Measurements from ENCODE around the gene MMP28. TPM values are rescaled to one million over a fixed set of nuclear protein-coding genes. Genes with fewer than 3 reads are reported as not detected.

Gene MMP28
- total RNA-seq, 1 donor from 2014 or later, result 10.6 TPM

DNA sequence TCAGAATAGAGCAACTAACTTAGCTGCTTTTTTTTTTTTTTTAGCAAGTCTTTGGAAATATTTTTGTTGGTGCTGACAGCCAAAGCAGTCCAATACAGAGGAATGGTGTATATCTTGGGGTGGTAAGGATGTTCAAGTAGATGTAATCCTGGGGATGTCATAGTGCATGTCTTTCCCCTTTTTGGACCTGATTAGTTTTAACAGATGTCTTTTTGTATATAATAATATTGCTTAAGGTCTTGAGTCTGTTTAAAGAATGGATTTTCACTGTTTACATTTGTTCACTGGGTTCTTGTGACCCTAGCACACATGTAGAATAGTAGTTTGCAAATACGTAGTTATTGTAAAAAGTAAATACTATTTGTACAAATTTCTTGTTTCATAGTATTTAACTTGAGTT, 21.8 kb upstream of the MMP28 start:
- Mint-ChIP-seq H3K4me3 (ENCODE audit: unreplicated experiment) (no peak overlapping the region), H3K36me3 (ENCODE audit: low read depth, unreplicated experiment) (peaks cover 9% of the 10 kb centered on the region), H3K9me3 (ENCODE audit: unreplicated experiment) (no peaks in the 10 kb centered on the region), H3K27me3 (ENCODE audit: unreplicated experiment) (peaks cover 2% of the 10 kb centered on the region), H3K4me1 (ENCODE audit: unreplicated experiment) (peaks cover 6% of the 10 kb centered on the region), H3K27ac (ENCODE audit: unreplicated experiment) (no peak overlapping the region)
- TF ChIP-seq, protein P1, sequence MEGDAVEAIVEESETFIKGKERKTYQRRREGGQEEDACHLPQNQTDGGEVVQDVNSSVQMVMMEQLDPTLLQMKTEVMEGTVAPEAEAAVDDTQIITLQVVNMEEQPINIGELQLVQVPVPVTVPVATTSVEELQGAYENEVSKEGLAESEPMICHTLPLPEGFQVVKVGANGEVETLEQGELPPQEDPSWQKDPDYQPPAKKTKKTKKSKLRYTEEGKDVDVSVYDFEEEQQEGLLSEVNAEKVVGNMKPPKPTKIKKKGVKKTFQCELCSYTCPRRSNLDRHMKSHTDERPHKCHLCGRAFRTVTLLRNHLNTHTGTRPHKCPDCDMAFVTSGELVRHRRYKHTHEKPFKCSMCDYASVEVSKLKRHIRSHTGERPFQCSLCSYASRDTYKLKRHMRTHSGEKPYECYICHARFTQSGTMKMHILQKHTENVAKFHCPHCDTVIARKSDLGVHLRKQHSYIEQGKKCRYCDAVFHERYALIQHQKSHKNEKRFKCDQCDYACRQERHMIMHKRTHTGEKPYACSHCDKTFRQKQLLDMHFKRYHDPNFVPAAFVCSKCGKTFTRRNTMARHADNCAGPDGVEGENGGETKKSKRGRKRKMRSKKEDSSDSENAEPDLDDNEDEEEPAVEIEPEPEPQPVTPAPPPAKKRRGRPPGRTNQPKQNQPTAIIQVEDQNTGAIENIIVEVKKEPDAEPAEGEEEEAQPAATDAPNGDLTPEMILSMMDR (IDR thresholded peaks at IDR 0.05; ENCODE audit: unreplicated experiment), result no peak
- no peak for DNase-seq (ENCODE audit: low spot score)

DNA sequence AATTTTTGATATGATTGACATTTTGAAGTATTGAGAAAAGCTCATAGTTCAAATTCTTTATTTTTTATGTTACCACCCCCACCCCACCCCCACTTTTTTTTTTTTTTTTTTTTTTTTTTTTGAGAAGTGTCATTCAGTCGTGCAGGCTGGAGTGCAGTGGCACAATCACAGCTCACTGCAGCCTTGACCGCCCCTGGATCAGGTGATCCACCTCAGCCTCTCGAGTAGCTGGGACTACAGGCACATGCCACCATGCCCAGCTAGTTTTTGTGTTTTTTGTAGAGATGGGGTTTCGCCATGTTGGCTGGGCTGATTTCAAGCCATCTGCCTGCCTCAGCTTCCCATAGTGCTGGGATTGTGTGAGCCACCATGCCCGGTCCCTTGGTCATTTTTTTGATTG, 21.3 kb upstream of the MMP28 start:
- TF ChIP-seq, protein P1 (IDR thresholded peaks at IDR 0.05; ENCODE audit: unreplicated experiment), result no peak
- Mint-ChIP-seq H3K4me3 (ENCODE audit: unreplicated experiment) (no peak overlapping the region), H3K4me1 (ENCODE audit: unreplicated experiment) (peaks cover 6% of the 10 kb centered on the region), H3K36me3 (ENCODE audit: low read depth, unreplicated experiment) (peaks cover 9% of the 10 kb centered on the region), H3K27me3 (ENCODE audit: unreplicated experiment) (peaks cover 2% of the 10 kb centered on the region), H3K9me3 (ENCODE audit: unreplicated experiment) (no peaks in the 10 kb centered on the region), H3K27ac (ENCODE audit: unreplicated experiment) (no peak overlapping the region)
- no peak for DNase-seq (ENCODE audit: low spot score)

DNA sequence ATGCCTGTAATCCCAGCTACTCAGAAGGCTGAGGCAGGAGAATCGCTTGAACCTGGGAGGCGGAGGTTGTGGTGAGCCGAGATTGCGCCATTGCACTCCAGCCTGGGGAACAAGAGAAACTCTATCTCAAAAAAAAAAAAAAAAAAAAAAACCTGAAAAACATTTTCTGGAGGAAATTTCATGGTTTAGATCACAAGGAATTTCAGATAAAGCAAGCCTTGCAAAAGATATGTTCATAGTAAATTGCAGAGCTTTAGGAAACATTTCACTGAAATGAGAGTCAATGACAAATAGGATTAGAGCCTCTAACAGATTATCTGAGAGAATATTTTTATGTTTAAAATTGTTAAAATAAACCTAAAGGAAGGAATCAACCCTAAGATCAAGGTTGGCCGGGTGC, 17.0 kb upstream of the MMP28 start:
- TF ChIP-seq, protein P1 (IDR thresholded peaks at IDR 0.05; ENCODE audit: unreplicated experiment), result no peak
- peaks cover 2% of the 10 kb centered on the region for H3K27me3 Mint-ChIP-seq (ENCODE audit: unreplicated experiment)
- H3K4me1 Mint-ChIP-seq (ENCODE audit: unreplicated experiment), result peaks cover 31% of the 10 kb centered on the region
- no peaks in the 10 kb centered on the region for H3K9me3 Mint-ChIP-seq (ENCODE audit: unreplicated experiment)
- H3K4me3 Mint-ChIP-seq (ENCODE audit: unreplicated experiment), result no peak overlapping the region
- H3K27ac Mint-ChIP-seq (ENCODE audit: unreplicated experiment), result no peak overlapping the region
- H3K36me3 Mint-ChIP-seq (ENCODE audit: low read depth, unreplicated experiment), result no peaks in the 10 kb centered on the region
- no peak for DNase-seq (ENCODE audit: low spot score)

DNA sequence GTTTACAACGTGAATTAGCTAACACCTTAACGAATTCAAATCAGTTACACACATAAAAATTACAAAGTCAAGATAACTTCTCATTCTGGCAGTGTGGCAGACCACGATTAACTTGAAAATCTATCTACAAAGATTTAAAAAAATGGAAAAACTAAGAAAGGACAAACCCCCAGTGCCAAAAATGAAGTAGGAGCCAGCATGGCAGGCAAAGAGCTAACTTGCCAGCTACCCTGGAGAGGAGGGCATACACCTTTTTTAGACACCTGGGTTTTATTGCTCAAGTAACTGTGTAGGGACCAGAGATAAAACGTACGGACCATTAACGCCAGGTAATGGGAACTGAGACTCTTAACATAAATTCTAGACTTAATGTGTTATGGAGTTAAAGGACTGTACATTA, 16.3 kb upstream of the MMP28 start:
- TF ChIP-seq, protein P1 (IDR thresholded peaks at IDR 0.05; ENCODE audit: unreplicated experiment), result no peak
- Mint-ChIP-seq H3K4me1 (ENCODE audit: unreplicated experiment) (peaks cover 37% of the 10 kb centered on the region), H3K27ac (ENCODE audit: unreplicated experiment) (no peak overlapping the region), H3K27me3 (ENCODE audit: unreplicated experiment) (peaks cover 2% of the 10 kb centered on the region), H3K9me3 (ENCODE audit: unreplicated experiment) (no peaks in the 10 kb centered on the region), H3K4me3 (ENCODE audit: unreplicated experiment) (no peak overlapping the region), H3K36me3 (ENCODE audit: low read depth, unreplicated experiment) (no peaks in the 10 kb centered on the region)
- no peak for DNase-seq (ENCODE audit: low spot score)

DNA sequence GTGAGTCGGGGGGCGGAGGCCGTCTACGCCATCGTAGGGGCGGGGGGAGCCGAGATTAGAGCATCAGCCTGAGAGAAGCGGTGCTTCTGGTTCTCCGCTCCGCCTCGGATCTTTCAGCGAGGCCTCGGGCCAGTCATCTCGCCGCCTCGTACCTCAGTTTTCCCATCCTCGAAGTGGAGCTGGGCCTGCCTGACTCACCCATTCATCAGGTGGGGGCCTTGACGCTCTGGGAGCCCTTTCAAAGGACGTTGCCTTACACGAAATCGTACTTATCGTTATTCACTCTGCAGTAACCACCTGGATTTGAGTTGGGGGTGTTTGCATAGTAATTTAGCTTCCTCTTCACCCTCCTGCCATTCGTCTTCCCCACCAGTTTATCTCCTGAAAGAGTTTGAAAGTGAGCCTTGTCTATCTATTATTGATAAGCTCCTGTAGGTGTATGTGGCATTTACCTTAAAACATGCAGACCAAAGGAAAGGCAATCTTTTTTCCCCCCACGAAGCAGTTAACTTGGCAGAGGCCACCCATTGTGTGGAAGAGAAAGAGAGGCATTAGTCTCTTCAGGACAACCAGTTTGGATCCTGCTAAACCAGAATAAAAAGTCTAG, 14.5 kb upstream of the MMP28 start:
- no peaks in the 10 kb centered on the region for H3K9me3 Mint-ChIP-seq (ENCODE audit: unreplicated experiment)
- TF ChIP-seq, protein P1 (IDR thresholded peaks at IDR 0.05; ENCODE audit: unreplicated experiment), result no peak
- H3K27ac Mint-ChIP-seq (ENCODE audit: unreplicated experiment), result peak overlapping the region; percentile 72
- H3K4me3 Mint-ChIP-seq (ENCODE audit: unreplicated experiment), result peak overlapping the region; percentile 96
- DNase-seq (ENCODE audit: low spot score), result no peak
- peaks cover 39% of the 10 kb centered on the region for H3K4me1 Mint-ChIP-seq (ENCODE audit: unreplicated experiment)
- peaks cover 2% of the 10 kb centered on the region for H3K27me3 Mint-ChIP-seq (ENCODE audit: unreplicated experiment)
- no peaks in the 10 kb centered on the region for H3K36me3 Mint-ChIP-seq (ENCODE audit: low read depth, unreplicated experiment)
